Head of caudate nucleus (tissue), 42 donors: ENCODE measurements around the gene SYPL1.

Experiments
- DNase-seq, 42 donors: peaks; one replicate each; pipeline versions ENCODE4 v3.0.0 to v3.0.0-alpha.2; 2020 to 2021; ENCODE audit warnings: mixed read lengths in 7 of 42
- intact Hi-C: fragments of 100-400 bp; cut with DNase I; formaldehyde crosslinking; loops from one replicate; pipeline ENCODE4 v1.15.0; 2022

The SYPL1 gene

GRCh38 chr7:106126170-106126938, 14.2 kb upstream of the SYPL1 start:
- intact Hi-C loops, result no loop called here
- no peak for DNase-seq

GRCh38 chr7:106125417-106125816, 13.3 kb upstream of the SYPL1 start:
- DNase-seq, result no peak

GRCh38 chr7:106124186-106124585, 12.1 kb upstream of the SYPL1 start:
- intact Hi-C loops, result no loop called here
- DNase-seq, result no peak

More at GRCh38 chr7:106125417-106125816, 13.3 kb upstream of the SYPL1 start:
- intact Hi-C loops, result no loop called here

- intact Hi-C loops, result no loop called here
- DNase-seq, result no peak
Measured at GRCh38 chr7:106122713-106123112, 10.6 kb upstream of the SYPL1 start.

GRCh38 chr7:106121189-106121810, 9.2 kb upstream of the SYPL1 start:
- DNase-seq, result no peak
- intact Hi-C loops, result no loop called here

GRCh38 chr7:106120500-106120899, 8.4 kb upstream of the SYPL1 start:
- intact Hi-C loops, result no loop called here
- peak in 17 of 42 donors; percentile 26 to 69 (median 41) for DNase-seq

- intact Hi-C loops, result no loop called here
- no peak for DNase-seq
Measured at GRCh38 chr7:106119719-106120118, 7.6 kb upstream of the SYPL1 start.

GRCh38 chr7:106117786-106118544, 5.9 kb upstream of the SYPL1 start:
- intact Hi-C loops, result no loop called here
- no peak for DNase-seq

- intact Hi-C loops, result no loop called here
Measured at GRCh38 chr7:106116161-106116704, 4.1 kb upstream of the SYPL1 start.

GRCh38 chr7:106114716-106115383, 2.7 kb upstream of the SYPL1 start:
- intact Hi-C loops, result loop anchor here (5.0 kb wide), 2 partner anchors 42 to 58 kb away; no protein-coding TSS in a partner anchor
- DNase-seq, result no peak

More at GRCh38 chr7:106116161-106116704, 4.1 kb upstream of the SYPL1 start:
- no peak for DNase-seq

GRCh38 chr7:106112972-106113421, 885 bp upstream of the SYPL1 start:
- intact Hi-C loops, result loop anchor here (5.0 kb wide), 2 partner anchors 44 to 56 kb away; no protein-coding TSS in a partner anchor
- no peak for DNase-seq

- peak in 31 of 42 donors; percentile 34 to 75 (median 55) for DNase-seq
- intact Hi-C loops, result loop anchor here (5.0 kb wide), 2 partner anchors 46 to 54 kb away; no protein-coding TSS in a partner anchor
Measured at GRCh38 chr7:106111655-106112117, 426 bp downstream of the SYPL1 start.

GRCh38 chr7:106110885-106111654, 1.0 kb downstream of the SYPL1 start:
- no peak for DNase-seq
- intact Hi-C loops, result loop anchor here (5.0 kb wide), 2 partner anchors 46 to 54 kb away; no protein-coding TSS in a partner anchor

GRCh38 chr7:106110238-106110560, 1.9 kb downstream of the SYPL1 start:
- no peak for DNase-seq
- intact Hi-C loops, result loop anchor here (5.0 kb wide), 2 partner anchors 47 to 53 kb away; no protein-coding TSS in a partner anchor

GRCh38 chr7:106109521-106110237, 2.4 kb downstream of the SYPL1 start:
- no peak for DNase-seq
- intact Hi-C loops, result loop anchor here (5.0 kb wide), 2 partner anchors 48 to 52 kb away; no protein-coding TSS in a partner anchor

GRCh38 chr7:106108991-106109390, 3.1 kb downstream of the SYPL1 start:
- intact Hi-C loops, result no loop called here

GRCh38 chr7:106104721-106105260, 7.3 kb downstream of the SYPL1 start:
- no peak for DNase-seq
- intact Hi-C loops, result no loop called here

More at GRCh38 chr7:106108991-106109390, 3.1 kb downstream of the SYPL1 start:
- no peak for DNase-seq
